DND-41 (cell line): ENCODE measurements around the gene TCHHL1.

Source experiments
- ATAC-seq: fragments of 200-7000 bp; cut with Tn5 transposase; 3 replicates; pipeline ENCODE4 v1.9.1; 2021; ENCODE audit warnings: low read depth; ENCODE audit not compliant: insufficient read depth
- DNase-seq: peaks from one replicate; pipeline ENCODE4 v3.0.0-alpha.2; 2020
- H2AFZ ChIP-seq: 2 replicates; pipeline ENCODE4 v1.6.0; 2012; ENCODE audit warnings: low read depth, low read length
- H3K27ac ChIP-seq: 2 replicates; pipeline ENCODE4 v1.5.1; 2012; ENCODE audit warnings: low read length, inconsistent platforms
- H3K27me3 ChIP-seq: fragments of 200-600 bp; sonication (generic); 2 replicates; pipeline ENCODE4 v1.6.0; 2012; ENCODE audit warnings: low read length, mild to moderate bottlenecking, inconsistent platforms; ENCODE audit not compliant: insufficient read depth, poor library complexity
- H3K36me3 ChIP-seq: 2 replicates; pipeline ENCODE4 v1.5.1; 2012; ENCODE audit warnings: low read length, inconsistent platforms; ENCODE audit not compliant: insufficient read depth
- H3K4me1 ChIP-seq: 2 replicates; pipeline ENCODE4 v1.5.1; 2012; ENCODE audit warnings: mild to moderate bottlenecking, low read length; ENCODE audit not compliant: insufficient read depth
- H3K4me2 ChIP-seq: 2 replicates; pipeline ENCODE4 v1.6.0; 2012; ENCODE audit warnings: mild to moderate bottlenecking, moderate library complexity, low read length, inconsistent platforms; ENCODE audit not compliant: insufficient read depth
- H3K4me3 ChIP-seq, 2 experiments: fragments of 200-600 bp in 1 of 2; shearing (Covaris generic) in 1 of 2; 2 replicates each; pipeline ENCODE4 v1.5.1; 2012 to 2016; ENCODE audit warnings: inconsistent platforms in 2 of 2, low read length in 2 of 2, mild to moderate bottlenecking in 2 of 2, low read depth in 1 of 2, moderate library complexity in 1 of 2
- H3K79me2 ChIP-seq: 2 replicates; pipeline ENCODE4 v1.6.0; 2012; ENCODE audit warnings: low read length, inconsistent platforms; ENCODE audit not compliant: insufficient read depth
- H3K9ac ChIP-seq: 2 replicates; pipeline ENCODE4 v1.6.0; 2012; ENCODE audit warnings: low read depth, mild to moderate bottlenecking, inconsistent platforms, low read length, moderate library complexity
- H3K9me3 ChIP-seq: 2 replicates; pipeline ENCODE4 v1.5.1; 2012; ENCODE audit warnings: low read length, moderate library complexity, mild to moderate bottlenecking, inconsistent platforms; ENCODE audit not compliant: insufficient read depth, severe bottlenecking
- H4K20me1 ChIP-seq: 2 replicates; pipeline ENCODE4 v1.6.0; 2012; ENCODE audit warnings: low read length; ENCODE audit not compliant: insufficient read depth
- CTCF ChIP-seq: IDR thresholded peaks from 2 replicates; pipeline ENCODE4 v1.5.1; 2012; ENCODE audit warnings: borderline replicate concordance, low read length, moderate library complexity, mild to moderate bottlenecking; ENCODE audit not compliant: poor library complexity, severe bottlenecking; ENCODE audit errors: extremely low read depth
- EZH2 ChIP-seq: IDR thresholded peaks from 3 replicates; pipeline ENCODE4 v1.6.1; 2012; ENCODE audit warnings: borderline replicate concordance, low read depth, mild to moderate bottlenecking, moderate library complexity, low read length, inconsistent platforms; ENCODE audit not compliant: severe bottlenecking

TCHHL1 gene

GRCh38 chr1:152089014-152089674 is at the start of gene TCHHL1:
Gene TCHHL1, minus strand, starts transcription at chr1:152089064. Its CDS starts 921 bp downstream, at chr1:152088143.
- no peaks in the 10 kb centered on the region for H3K79me2 ChIP-seq
- no peaks in the 10 kb centered on the region for H3K36me3 ChIP-seq
- no peak within 1 kb of the TSS for H3K4me2 ChIP-seq
- H4K20me1 ChIP-seq = no peaks in the 10 kb centered on the region
- H3K9ac ChIP-seq = no peak within 1 kb of the TSS
- H3K4me1 ChIP-seq = no peaks in the 10 kb centered on the region
- H2AFZ ChIP-seq = no peak within 1 kb of the TSS
- peaks cover 11% of the 10 kb centered on the region for H3K9me3 ChIP-seq
- H3K27me3 ChIP-seq = peaks cover 18% of the 10 kb centered on the region
- no peak for ATAC-seq
- no peak within 1 kb of the TSS for H3K4me3 ChIP-seq
- H3K27ac ChIP-seq = no peak within 1 kb of the TSS
- no peak for DNase-seq
- TF ChIP-seq CTCF (no peak), EZH2 (no peak)

- Histone ChIP-seq H3K4me2 (no peak overlapping the region), H2AFZ (no peak overlapping the region), H3K27me3 (peaks cover 13% of the 10 kb centered on the region), H3K36me3 (no peaks in the 10 kb centered on the region), H3K79me2 (no peaks in the 10 kb centered on the region), H3K4me1 (no peaks in the 10 kb centered on the region), H3K9ac (no peak overlapping the region), H3K27ac (no peak overlapping the region), H4K20me1 (no peaks in the 10 kb centered on the region), H3K4me3 (no peak overlapping the region), H3K9me3 (no peaks in the 10 kb centered on the region)
- ATAC-seq = no peak
- DNase-seq = no peak
- no peak for TF ChIP-seq EZH2
These were observed 48.4 kb upstream of the TCHHL1 start for GRCh38 chr1:152137215-152137614.

- Histone ChIP-seq H3K9me3 (no peaks in the 10 kb centered on the region), H3K27ac (no peak overlapping the region), H3K79me2 (no peaks in the 10 kb centered on the region), H3K4me1 (no peaks in the 10 kb centered on the region), H3K4me3 (no peak overlapping the region), H4K20me1 (no peaks in the 10 kb centered on the region), H3K36me3 (no peaks in the 10 kb centered on the region), H2AFZ (no peak overlapping the region), H3K27me3 (peaks cover 20% of the 10 kb centered on the region), H3K9ac (no peak overlapping the region), H3K4me2 (no peak overlapping the region)
- ATAC-seq (no peak), DNase-seq (no peak)
- no peak for TF ChIP-seq CTCF
These were observed 41.3 kb upstream of the TCHHL1 start for GRCh38 chr1:152130186-152130585.

GRCh38 chr1:152127673-152128072 is 38.8 kb upstream of the TCHHL1 start:
- Histone ChIP-seq H3K4me2 (no peak overlapping the region), H3K27me3 (peaks cover 29% of the 10 kb centered on the region), H3K36me3 (no peaks in the 10 kb centered on the region), H3K9me3 (no peaks in the 10 kb centered on the region), H3K4me3 (no peak overlapping the region), H3K4me1 (no peaks in the 10 kb centered on the region), H4K20me1 (no peaks in the 10 kb centered on the region), H3K27ac (no peak overlapping the region), H3K9ac (no peak overlapping the region), H3K79me2 (no peaks in the 10 kb centered on the region), H2AFZ (no peak overlapping the region)
- ATAC-seq = no peak
- DNase-seq = no peak
- TF ChIP-seq CTCF (no peak), EZH2 (no peak)
